Activated T-cell treated with anti-CD3 and anti-CD28 coated beads for 24 hours (primary cell): ENCODE data around the gene DMD.
"Not testable (repeated sequence)": the region's sequence is repeated elsewhere in the genome, so short reads cannot be mapped to it uniquely, and the experiment has no call there.

Experiments used
- DNase-seq: peaks from one replicate; pipeline ENCODE4 v3.0.0-alpha.2; 2020; ENCODE audit warnings: low read depth

The DMD gene

GRCh38 chrX:33211356-33212260, at the start of gene DMD:
TSS of gene DMD (minus strand) at chrX:33211549. CDS start at chrX:33211312, 237 bp downstream.
- no peak for DNase-seq

DNA sequence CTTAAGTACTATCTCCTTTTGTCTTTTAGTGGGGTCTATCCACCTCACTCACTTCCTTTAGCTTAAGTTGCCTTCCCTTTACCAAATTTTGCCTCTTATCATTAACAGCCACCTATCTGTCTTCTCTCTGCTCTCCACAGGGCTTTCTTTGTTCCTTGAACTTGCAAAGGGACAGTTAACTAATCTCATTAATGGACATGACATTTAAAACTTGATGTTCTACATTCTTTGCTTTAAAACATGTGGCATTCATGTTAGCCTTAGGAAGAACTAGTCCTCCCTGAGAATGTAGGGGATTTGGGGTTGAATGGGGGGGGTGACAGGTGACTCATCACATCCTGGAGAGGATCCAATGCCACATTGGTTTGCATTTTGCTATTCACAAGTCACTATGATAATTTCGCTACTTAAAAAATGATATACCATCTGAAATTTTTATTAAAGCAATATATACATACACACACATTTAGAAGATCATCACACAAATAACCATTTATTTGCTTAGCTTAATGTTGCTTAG, 41.0 kb upstream of the DMD start:
- no peak for DNase-seq

GRCh38 chrX:33218819-33219218, 7.5 kb upstream of the DMD start:
- no peak for DNase-seq

GRCh38 chrX:33210156-33210555, 1.2 kb downstream of the DMD start:
- no peak for DNase-seq

GRCh38 chrX:33207056-33207455, 4.3 kb downstream of the DMD start:
- DNase-seq, result no peak

DNA sequence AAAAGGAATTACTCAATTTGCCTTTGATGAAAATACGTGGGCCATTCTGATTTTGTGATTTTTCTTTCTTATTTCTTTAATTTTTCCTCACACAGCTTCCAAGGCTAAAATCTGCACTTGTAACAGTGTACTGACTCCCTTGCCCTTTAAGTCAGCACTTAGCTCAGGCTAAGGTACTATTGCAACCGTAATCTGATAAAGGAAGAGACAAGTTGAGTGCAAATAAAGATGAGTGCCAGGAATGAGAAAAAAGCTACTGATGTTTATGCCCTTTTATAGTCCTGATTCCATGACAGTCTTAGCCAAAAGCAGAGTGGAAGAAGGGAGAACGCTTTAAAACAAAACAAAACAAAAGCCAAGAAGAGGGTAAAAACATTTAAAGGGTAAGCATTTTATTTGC, 6.0 kb downstream of the DMD start:
- DNase-seq, result no peak

DNA sequence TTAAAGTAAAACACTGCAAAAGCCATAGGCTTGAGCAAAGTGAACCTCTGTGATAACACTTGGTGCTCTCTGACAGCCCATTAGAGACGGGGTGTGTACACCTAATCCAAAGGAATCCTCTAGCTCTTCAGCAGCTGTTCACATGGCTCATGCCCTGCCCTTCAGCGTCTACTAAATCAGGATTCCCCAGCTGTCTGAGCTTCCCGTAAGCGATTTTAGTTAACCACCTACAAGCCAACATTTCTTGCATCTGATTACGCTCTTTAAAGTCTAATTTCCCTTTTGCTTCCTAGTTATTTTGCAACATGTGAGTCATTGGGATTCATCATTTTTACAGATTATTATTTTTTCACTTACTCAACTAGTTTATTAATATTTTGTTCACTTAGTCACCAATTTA, 6.5 kb downstream of the DMD start:
- DNase-seq, result no peak

GRCh38 chrX:33198561-33199279, 12.6 kb downstream of the DMD start:
- no peak for DNase-seq

GRCh38 chrX:33195698-33196097, 15.7 kb downstream of the DMD start:
- no peak for DNase-seq

GRCh38 chrX:33194876-33195433, 16.4 kb downstream of the DMD start:
- DNase-seq, result no peak

DNA sequence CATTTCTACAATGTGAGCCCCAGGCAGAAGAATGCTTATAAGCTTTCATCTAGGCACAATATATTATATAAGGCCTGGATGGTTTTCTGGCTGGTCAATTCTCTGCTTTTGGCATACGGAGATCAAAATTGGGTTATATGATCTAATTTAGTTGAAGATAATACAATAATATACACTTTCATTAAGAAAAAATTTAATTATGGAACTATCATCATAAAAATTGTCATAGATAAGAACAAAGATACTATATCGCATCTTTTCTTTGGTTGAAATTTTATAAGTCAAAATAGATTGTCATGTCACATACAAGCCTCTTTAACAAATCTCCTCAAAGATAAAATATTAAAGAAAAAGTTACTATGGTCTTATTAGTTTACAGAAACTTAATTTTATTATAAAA, 17.1 kb downstream of the DMD start:
- DNase-seq, result no peak

DNA sequence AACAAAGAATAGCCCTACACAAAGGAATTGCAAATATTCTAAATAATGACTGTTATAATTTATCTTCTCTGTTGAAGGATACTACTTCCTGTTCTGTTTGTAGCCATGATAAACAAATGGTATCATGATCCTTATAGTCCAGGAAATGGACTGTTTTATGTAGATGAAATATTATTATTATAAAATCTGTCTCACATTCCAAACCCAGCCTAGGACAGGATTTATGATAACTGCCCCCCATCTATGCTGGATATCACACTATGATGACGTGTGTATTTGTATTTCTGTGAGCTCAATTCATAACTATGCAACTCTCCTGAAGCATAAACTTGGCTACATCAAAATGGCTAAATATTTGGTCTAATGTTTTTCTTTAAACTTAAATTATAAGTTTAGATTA, 21.3 kb downstream of the DMD start:
- no peak for DNase-seq

- no peak for DNase-seq
Observed at GRCh38 chrX:33188881-33189280, 22.5 kb downstream of the DMD start.

GRCh38 chrX:33188286-33188685, 23.1 kb downstream of the DMD start:
- no peak for DNase-seq

DNA sequence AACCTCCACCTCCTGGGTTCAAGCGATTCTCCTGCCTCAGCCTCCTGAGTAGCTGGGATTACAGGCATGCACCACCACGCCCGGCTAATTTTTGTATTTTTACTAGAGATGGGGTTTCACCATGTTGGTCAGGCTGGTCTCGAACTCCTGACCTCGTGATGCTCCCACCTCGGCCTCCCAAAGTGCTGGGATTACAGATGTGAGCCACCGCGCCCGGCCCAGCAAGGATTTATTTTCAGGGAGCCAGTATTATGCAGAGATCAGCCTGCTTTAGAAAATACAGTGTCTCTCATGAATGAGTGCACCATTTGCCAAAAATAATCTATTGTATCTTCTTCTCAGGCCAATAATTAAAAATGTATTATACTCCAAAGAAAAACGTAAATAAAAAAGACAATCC, 26.5 kb downstream of the DMD start:
- not testable (repeated sequence) for DNase-seq

DNA sequence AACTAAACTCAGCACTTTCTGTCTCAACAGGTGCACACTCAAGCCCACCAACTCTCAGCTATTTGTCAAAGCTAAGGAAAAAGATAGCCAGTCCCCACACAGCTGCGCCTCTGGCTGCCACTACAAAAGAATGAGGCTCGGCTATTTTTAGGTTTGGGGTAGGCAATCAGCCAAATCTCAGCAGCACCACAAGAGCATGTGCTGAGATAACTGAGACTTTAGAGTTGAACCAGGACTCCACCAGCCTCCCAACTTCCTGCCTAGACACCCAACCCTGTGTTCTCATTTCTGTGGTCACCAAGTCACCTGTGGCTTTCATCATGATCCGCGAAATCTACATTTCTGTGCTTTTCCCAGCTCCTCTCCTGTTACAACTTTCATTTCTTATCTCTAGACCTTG, 28.0 kb downstream of the DMD start:
- DNase-seq, result no peak

- DNase-seq, result no peak
Observed at GRCh38 chrX:33178690-33179089, 32.7 kb downstream of the DMD start.

GRCh38 chrX:33178218-33178617, 33.1 kb downstream of the DMD start:
- no peak for DNase-seq

DNA sequence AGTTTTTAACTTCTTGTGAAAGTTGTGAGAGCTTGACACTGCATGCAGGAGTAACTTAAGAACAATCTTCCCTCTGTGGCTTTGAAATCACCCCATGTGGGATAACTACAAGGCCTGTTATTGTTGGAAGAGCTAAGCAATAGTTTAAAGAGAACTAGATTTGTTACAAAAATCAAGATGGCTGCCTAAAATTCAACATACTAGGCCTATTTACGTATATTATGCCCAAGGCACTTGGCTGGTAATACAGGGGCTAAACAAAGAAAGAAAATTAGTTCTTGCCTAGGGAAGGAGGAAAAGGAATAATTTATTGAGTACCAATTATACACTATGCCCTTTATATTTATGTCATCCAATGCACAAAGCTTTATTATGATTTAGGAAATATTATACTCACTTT, 36.1 kb downstream of the DMD start:
- DNase-seq, result no peak

DNA sequence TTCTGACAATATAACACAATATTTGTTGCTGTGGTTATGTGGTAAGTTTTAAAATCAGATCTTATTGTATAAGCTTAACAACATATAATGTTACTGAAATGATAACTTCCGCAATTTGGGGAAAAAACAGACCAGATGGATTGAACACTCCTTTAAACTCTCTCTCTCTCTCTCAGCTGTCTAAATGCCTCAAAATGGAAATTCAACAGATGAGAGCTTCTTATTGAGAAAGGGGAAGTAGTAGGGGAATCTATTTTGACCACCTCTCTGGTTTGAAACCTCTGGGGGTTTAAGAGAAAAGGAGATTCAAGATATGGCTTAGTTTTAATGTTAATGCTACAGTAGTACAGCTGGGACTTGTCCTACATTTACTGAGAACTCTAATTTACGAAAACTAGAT, 40.3 kb downstream of the DMD start:
- no peak for DNase-seq

DNA sequence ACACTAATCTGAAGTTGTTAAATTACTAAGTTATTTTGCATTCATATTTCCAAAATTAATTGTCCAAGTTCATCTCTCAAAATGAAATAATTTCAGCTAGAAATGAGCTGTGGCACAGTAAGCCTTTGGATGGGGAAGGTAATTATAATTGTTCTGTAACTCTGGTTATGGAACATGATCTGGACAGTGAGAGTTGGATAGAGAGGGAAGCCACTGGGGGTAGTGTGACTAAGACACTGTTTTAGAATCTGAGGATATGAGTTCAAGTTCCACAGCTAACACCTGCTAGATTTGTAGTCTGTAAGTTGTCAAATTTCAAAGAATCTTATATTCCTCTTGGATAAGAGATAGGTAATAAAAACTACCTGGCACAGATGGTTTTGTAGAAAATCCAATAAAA, 49.5 kb downstream of the DMD start:
- no peak for DNase-seq

DNA sequence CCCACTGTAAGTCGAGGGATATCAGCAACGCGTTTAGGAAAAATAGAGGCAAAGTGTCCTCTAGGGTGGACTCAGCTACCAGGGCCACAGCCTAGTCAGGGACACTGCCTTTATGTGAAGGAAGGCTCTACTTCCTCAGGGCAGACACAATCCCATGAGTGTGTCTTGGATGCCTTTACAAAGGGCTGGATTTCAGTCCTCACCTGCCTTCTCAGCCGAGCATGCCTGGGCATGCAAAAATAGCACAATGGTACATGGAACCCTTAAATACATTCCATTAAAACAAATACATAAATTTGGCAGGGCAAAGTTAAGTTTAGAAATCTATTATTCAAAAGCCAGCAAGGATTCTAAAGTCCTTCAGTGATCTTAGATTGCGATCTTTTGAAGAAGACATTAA, 51.1 kb downstream of the DMD start:
- no peak for DNase-seq

DNA sequence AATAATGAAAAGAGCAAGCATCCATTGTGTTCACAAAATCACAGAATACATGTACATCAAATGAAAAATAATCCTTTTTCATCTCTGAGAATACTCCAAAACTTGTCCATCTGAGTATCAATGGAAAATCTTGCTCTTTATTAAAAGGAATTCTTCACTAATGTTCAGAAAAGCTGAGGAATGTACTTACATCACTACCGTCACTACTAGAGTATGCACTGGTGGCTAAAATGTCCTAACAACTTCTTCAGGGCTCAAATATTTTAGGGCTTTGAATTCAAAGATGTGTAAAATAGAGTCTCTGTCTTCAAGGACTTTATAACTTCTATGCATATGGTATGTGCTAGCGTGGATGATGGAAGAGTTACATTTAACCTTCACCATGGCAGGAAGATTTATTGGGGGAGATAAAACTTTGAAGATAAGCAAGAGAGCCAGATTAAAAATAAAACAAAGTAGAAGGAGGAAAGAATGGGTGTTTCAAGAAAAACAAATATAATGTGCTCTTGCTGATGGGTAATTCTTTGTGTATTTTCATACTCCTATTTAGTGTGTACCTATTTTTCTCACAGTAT, 55.1 kb downstream of the DMD start:
- no peak for DNase-seq
